ENCODE data around the gene ARSI.
"Not testable (repeated sequence)": the region's sequence is repeated elsewhere in the genome, so short reads cannot be mapped to it uniquely, and the experiment has no call there.

Gene ARSI

DNA sequence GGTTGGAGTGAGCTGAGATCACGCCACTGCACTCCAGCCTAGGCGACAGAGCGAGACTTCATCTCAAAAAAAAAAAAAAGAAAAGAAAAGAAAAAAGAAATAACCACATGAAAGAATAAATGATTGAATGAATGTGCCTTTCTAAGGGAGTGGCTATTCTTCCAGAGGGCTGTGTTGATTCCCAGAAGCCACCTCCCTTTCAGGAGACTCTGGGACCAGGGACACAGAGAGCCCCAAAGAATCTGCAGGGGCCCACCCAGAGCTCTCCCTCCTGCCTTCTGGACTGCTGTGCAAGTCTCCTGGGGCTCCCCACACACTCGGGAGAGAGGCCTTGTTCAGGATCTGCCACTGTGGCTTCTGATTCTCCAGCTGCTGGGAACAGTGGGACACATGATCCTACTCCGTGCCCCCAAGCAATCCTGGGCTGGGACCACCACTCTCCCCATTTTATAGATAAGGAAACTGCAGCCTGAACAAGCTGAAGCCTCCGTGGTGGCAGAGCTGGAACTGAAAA is 36.8 kb downstream of the ARSI start:
- no peak for DNase-seq (ENCODE audit: low read depth)

DNA sequence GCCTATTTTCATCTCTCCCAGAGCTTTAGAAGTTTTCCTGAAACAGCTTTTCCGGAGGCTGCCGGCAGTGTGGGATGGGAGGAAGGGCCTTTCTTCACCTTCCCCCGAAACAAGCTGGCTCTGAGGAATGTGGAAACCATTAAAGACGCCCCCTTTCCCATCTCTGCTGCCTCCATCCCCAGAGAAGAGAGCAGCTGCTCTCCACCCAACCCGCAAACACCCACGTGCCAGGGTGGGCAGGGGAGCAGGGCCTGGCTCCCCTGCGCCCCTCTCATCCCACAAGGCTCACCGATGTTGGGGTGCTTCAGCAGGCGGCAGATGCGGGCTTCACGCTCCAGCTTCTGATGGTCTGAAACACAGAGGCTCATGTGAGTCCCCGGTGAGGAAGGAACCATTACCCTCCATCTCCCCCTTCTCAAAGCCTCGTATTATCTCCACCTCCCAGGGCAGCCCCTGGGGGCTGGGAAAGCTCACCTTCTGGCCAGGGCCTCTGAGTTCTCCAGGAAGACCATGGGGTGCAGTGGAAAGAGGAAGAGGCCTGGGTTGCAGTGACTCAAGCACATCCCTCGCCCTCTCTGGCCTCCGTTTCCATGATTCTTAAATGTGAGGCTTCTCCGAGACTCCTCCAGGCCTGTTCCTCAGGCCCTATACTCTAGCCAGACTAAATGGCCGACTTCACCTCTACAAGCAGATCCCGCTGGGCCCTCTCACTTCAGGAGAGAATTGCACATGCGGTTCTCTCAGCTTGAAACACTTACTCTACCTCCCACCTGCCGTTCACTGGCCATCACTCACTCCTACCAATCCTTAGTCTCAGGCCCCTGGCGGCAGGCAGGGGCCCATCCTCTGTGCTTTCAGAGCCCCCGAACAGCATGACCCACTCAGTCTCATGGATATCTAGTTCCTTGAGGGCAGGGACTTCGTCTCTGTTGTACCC is 37.8 kb downstream of the ARSI start:
- no peak for DNase-seq (ENCODE audit: low read depth)

DNA sequence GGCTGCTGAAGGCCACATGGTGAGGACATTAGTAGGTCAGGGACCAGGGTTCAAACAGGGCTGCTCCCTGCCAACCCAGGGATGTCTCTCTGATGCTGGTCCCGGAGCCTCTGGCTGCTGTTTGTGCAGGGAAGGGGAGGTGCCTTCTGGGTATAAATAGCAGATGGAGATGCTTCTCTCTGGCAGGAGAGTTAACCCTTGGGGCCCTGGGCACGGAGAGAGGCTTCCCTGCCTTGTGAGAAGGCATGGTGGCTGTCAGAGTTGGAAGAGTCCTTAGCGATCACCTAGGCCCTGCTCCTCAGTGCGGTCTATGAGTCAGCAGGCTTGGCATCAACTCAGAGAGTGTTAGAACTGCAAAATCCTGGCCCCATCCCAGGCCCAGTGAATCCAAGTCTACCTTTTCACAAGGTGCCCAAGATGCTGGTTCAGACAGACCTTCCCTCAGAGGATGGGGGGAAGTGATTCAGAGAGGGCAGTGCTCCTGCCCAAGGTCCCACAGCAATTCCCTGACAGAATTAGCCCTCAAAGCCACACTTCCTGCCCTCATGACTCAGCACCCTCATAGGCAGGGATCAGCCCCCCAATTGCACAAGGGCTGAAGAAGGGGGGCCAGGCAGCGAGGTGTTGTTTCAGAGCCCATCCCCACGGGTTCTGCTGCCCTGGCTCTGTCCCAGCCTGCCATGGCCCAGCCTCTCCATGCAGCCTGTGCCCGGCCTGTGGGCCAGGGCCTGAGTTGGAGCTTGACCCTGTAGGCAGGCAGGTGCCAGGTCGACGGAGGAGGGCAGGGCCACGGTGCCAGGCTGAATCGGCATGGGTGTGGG is 38.7 kb downstream of the ARSI start:
- DNase-seq (ENCODE audit: low read depth), result peak; percentile 72

DNA sequence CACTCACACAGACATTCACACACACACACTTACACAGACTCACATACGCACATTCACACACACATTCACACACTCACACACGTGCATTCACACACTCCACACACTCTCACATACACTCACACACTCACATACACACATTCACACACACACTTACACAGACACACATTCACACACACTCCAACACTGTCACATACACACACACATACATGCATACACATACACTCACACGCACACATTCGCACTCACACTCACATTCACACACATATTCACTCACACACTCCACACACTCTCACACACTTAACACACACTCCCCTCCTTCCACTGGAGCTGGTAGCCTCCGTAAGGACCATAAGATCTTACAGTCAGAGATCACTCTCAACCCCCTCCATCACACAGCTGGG is 39.3 kb downstream of the ARSI start:
- DNase-seq (ENCODE audit: low read depth), result no peak

DNA sequence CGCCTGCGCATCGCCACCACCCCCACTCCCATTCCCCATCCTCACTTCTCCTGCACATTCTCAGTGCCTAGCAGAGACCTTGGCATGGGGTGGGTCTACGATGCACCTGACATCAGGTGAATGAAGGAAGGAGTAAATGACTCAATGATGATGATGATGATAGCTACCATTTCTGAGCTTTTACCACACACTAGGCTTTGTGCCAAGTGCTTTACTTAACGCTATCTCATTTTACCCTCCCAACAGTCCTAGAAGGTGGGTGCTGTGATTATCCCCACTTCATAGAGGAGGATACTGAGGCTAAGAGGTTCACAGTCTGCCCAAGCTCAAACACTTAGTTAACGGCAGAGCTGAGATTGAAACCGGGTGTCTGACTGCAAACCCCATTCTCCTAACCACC is 40.2 kb downstream of the ARSI start:
- DNase-seq (ENCODE audit: low read depth), result no peak

DNA sequence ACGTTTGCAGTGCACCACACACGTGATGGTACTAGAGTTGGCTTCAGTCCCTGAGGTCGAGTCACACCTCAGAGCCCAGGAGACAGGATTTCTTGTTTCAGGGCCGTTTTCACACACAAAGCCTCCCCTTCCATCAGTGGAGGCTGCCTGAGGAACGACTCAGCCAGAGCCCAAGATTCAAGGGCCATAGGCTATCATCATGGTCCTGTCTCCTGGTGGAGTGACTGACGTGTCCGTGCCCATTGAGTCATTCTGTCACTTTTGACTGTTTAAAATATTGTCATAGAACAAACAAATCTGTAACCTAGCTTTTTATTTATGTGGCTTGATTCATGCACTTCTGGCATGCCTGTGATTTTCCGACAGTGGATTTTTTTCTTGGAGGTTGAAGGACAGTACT is 41.5 kb downstream of the ARSI start:
- DNase-seq (ENCODE audit: low read depth), result no peak

DNA sequence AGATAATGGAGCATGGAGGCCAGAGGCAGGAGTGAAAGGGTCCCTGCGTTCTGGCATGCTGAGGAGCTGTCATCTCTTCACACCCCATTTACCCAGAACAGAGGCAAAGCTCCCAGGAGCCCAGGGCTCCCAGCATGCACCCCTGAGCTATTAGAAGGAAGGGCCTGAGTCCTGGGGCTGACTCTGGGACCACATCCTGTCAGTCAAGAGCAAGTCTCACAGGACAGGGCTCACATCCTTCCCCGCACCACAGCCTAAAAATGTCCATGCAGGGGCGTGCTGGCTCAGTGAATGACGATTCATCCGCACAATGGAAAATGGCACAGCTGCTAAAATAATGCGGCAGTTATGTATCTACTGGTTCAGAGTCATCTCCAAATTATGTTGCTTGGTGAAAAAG is 44.6 kb downstream of the ARSI start:
- DNase-seq (ENCODE audit: low read depth), result peak; percentile 61

DNA sequence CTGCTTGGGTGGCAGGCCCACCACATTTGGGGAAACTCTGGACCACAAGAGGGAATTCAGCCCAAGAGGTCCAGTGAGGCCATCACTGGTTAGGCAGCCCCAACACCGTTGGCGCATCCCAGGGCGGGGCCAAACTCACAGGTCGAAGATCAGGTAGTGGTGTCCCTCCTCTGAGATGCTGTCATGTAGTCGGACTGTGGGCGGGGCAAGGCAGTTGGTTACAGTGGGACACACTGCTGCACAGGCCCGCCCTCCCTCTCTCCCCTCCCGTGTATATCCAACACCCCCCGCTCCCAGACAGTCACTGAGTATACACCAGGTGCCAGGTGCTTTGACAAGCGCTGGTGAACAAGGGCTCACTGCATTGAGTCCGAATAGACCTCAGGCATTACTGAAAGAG is 45.3 kb downstream of the ARSI start:
- DNase-seq (ENCODE audit: low read depth), result no peak

DNA sequence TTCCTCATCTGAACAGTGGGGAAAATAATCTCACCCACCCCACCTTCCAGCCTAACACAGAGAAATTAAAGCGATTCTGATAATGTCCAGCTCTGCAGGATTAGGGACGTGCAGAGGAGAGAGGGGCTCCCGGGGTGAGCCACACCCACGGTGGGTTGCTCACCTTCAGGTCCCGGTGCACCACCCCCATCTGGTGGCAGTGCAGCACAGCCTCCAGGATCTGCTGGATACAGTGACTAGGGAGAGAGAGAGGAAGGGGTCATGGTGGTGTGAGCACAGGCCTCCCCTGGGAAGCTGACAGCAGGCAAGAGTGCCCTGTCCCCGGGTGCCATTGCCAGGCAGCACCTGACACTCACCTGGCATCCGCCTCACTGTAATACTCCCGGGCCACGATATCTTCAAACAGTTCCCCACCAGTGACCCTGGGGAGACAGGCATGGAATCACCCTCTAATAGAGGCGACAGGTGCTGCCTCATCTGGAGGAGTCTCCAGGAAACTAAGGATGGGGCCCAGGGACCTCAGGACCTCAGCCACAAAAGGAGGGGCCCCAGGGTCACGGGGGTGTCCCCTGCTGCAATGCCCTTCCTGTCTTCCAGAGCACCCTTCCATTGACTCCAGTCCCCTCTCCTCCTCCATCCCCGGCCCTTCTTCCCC is 46.2 kb downstream of the ARSI start:
- no peak for DNase-seq (ENCODE audit: low read depth)

DNA sequence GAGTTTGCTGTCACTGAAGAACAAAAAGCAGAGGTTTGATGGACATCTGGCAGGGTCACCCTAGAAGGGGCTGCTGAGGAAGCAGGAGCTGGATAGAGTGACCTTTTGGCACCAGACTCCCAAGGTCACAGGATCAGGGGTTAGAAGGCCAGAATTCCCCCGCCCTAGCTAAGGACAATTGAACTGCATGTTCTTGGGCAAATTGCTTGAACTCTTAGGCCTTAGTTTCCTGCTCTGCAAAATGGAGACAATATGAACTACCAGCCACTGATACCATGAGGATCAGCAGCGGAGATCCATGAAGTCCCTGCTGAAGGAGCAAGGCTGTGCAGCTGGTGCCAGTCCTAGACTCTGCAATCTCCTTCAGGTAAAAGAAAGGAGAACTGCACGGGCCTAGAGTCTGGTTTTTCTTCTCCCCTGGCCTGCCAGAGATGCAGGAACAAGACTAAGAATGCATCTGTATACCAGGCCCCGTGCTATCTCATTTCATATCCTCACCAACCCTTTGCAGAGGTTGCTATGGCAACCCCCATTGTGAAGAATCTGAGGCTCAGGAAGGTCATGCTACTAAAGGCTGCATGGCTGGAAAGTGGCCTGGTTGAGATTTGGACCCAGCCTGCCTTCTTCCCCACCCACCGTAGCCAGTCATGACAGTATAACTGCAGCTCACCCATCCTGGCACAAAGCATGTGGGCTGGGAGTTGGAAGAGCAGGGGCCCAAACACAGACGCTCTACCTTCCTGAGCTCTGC is 46.9 kb downstream of the ARSI start:
- no peak for DNase-seq (ENCODE audit: low read depth)

DNA sequence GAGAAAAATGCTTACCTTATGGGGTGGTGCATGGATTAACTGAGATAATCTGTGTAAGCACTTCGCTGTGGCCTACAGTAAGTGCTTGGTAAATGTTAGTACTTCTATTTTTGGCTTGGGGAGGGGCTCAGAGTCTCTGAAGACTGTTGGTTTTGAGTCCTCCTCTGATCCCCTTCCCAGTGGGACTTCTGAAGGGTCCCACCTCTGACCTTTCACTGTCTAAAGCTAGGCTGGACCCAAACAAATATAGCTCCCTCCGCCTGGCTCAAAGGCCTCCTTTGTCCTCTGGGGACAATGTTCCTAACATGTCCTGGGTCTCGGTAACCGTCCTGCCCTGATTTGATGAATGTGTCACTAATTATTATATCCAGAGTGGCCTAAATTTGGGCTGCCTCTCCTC is 47.9 kb downstream of the ARSI start:
- no peak for DNase-seq (ENCODE audit: low read depth)

DNA sequence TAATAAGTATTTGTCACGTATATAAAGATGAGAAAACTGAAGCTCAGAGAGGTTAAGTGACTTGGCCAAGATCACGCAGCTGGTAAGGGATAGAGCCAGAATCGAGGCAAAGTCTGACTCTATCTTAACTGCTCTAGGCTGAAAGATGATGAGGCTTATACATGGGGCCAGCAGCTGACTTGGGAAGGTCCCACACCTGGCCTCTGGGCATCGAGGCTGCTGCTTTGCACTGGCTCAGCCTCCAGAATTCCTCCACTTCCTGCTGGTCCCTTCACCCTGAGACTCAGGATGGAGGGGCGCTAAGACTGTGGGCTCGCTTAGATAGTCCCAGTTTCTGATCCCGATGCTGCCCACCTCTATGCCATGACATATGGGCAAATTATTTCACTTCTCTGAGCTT is 48.3 kb downstream of the ARSI start:
- no peak for DNase-seq (ENCODE audit: low read depth)

DNA sequence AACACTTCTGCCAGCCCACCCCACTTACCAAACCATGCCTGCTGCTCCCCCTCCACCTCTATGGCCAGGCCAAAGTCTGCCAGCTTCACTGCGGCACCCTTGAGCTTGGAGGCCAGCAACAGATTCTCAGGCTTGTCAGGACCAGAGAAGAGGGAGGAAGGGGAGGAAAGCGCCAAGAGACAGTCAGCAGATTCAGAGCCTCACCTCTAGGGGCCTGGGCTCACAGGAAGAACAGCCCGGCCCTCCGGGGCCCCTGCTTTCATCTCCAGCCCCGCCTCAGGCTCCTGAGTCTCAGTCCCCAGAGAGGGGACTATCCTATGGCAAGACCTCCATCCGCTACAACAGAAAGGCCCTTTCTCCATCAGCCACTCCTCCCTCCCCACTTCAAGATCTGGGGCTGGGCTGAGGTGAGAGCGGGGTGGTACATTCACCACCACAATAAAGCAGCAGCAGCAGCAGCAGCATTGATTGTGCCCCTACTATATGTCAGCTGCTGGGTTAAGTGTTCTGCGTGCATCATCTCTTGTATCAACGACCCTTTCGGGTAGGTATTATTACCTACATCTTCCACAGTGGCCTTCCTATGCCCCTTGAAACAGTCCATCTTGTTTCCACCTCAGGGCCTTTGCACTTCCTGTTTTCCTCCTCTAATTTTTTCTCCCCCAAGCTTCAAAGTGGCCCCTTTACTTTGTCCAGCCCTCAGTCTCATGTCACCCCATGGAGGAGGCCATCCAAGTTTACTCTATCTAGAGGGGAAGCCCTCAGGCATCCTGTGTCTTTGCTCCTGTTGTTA is 49.1 kb downstream of the ARSI start:
- no peak for DNase-seq (ENCODE audit: low read depth)

DNA sequence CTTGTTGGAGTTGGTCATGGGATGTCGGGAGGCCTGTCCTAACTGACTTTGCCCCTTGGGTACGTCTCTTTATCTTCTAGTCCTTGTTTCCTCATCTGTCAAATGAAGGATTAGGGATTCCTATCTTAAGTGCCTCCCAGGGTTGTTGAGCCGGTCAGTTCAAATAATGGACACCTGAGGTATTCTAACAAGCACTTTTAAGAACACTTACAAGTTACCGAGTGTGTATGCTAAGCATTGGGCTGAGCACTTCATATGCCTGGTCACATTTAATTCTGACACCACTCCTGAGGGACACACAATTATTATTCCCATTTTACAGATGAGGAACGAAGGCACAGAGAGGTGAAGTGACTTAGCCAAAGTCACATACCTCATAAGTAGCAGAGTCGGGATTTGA is 50.2 kb downstream of the ARSI start:
- DNase-seq (ENCODE audit: low read depth), result no peak

DNA sequence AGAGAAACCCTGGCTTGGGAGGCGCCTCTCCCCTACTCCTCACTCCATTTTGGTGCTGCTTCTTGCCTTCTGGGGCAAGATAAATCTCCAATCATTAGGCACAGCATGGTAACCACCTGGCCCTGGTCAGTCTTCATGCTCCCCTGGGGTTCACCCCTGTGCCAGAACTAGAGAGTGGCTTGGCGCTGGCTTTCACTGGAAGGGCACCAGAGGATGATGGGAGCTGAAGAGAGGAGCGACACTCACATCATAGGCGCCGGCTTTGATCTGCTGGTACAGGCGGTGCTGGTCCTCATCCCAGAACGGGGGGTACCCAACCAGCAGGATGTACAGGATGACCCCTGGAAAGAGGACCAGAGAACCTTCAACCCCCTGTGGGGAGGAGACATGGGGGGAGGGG is 51.2 kb downstream of the ARSI start:
- DNase-seq (ENCODE audit: low read depth), result no peak

DNA sequence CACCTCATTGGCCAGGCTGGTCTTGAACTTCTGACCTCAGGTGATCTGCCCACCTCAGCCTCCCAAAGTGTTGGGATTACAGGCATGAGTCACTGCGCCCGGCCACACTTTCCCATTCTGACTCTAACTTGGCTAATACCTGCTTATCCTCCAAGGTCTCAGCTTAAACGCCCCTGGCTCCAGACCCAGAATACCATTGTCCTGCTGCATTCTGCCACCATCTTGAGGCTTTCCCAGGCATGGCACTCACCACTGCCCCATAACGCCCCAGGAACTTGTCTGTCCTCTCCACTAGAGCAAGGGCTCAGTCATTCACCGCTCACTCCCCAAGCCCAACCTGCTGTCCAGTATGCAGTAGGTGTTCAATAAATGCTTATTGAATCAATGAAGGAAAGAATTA is 53.0 kb downstream of the ARSI start:
- no peak for DNase-seq (ENCODE audit: low read depth)

DNA sequence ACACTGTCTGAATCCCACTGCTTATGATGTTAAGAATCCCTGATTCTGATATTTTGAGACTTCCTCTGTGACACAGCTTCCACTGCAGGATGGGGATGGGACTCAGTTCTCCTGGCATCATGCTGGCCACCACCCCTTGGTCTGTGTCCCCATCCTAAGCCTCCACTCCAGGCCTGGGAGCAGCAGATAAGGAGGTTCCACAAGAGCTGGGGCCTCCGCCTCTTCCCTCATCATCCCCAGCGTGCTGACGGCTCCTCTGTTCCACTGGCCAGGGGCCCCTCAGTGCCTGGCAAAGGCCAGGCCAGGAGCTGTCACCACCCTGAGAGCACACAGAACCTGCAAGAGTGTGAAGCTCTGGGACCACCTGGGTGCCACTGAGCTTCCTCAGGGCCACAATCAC is 53.8 kb downstream of the ARSI start:
- no peak for DNase-seq (ENCODE audit: low read depth)

DNA sequence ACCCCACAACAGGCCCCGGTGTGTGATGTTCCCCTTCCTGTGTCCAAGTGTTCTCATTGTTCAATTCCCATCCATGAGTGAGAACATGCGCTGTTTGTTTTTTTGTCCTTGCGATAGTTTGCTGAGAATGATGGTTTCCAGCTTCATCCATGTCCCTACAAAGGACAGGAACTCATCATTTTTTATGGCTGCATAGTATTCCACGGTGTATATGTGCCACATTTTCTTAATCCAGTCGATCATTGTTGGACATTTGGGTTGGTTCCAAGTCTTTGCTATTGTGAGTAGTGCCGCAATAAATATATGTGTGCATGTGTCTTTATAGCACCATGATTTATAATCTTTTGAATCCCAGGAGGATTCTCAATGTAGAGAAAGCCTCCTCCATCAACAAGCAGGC is 54.2 kb downstream of the ARSI start:
- DNase-seq (ENCODE audit: low read depth), result not testable (repeated sequence)

DNA sequence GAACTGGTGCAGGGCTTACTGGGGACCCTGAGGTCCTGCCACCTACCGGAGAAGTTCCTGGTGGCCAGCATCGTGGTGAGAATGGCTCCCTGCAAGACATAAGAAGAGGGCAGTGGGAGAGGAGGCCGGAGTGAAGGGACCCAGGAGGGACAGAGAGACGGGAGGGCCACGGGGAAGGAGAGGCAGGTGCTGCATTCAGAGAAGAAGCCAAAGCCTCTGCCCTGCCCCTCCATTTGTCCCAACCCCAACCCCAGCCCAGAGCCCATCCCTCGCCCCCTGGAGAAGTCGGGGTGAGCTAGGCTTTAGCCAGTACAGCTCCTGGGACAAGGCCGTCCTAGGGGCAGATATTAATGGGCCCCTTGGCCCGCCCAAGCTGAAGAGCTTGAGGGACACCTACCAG is 55.0 kb downstream of the ARSI start:
- no peak for DNase-seq (ENCODE audit: low read depth)

DNA sequence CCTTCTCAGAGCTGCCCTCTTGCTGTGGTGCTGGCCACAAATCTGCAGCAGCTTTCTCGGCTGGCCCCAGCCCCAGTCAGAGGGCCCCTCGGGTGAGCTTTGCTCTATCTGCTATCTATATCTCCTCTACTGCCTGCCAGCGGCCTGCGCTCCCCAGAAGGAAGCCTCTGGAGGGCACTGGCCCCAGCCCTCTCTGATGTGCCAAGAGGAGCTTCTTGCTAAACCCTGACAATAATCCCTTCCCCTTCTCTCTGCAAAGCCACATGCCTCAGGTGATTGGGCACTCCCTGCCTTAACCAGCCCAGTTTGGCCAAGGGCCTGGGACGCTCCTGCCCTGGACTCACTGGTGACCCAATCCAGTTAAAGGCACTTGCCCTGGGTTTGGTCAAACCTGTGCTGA is 55.9 kb downstream of the ARSI start:
- DNase-seq (ENCODE audit: low read depth), result no peak

DNA sequence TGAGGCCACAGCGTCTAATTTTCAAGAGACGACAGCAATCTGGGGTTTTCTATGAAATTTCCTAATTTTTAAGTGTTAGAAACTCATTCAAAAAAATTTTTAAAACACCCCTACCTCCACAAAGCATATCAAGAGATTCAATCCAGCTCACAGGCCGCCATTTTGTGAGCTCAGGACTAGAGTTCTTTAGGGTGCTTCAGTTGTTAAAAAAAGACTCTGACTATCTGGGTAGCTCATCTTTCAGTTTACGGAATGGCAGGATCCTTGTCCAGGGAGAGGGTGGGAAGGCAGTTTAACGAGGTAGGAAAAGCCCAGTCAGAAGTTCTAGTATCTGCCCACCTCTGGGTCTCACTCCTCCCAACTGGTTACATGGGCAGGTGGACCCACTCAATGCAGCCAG is 56.3 kb downstream of the ARSI start:
- DNase-seq (ENCODE audit: low read depth), result no peak

All from stromal cell of bone marrow (primary cell).